HepG2 (cell line): ENCODE results near the gene NT5M. TPM values are rescaled to one million over a fixed set of nuclear protein-coding genes. Genes with fewer than 3 reads are reported as not detected.

Experiments
- ATAC-seq: fragments of 200-7000 bp; cut with Tn5 transposase; 3 replicates; pipeline ENCODE4 v1.9.1; 2020; ENCODE audit warnings: mild to moderate bottlenecking, moderate library complexity
- BruUV-seq: library from RNA; stranded (reverse); fragments of 400-500 nt; replicated peaks from 2 replicates; lab custom pipeline; 2021; lab: Mats Ljungman, UMichigan
- CTCF ChIA-PET: fragments of 300-600 bp; formaldehyde crosslinking; extraction: SDS; loops from one replicate; lab custom pipeline; 2021; ENCODE audit warnings: low total read pairs, inconsistent platforms, low intra/inter-chr PET ratio; lab: Yijun Ruan, JAX
- POLR2A ChIA-PET: fragments of 350-600 bp; sonication (Branson Sonifier 250); formaldehyde crosslinking; loops from one replicate; lab custom pipeline; 2020; ENCODE audit warnings: antibody characterized with exemption, inconsistent platforms; lab: Yijun Ruan, JAX
- DNase-seq: peaks from one replicate; pipeline ENCODE4 v3.0.0-alpha.2; 2015; ENCODE audit warnings: low spot score
- FAIRE-seq: peaks from 3 replicates; lab custom pipeline; 2011; peaks lifted over from hg19 to GRCh38; lab: Jason Lieb, UNC
- H2AFZ ChIP-seq: one replicate; pipeline ENCODE4 v1.6.1; 2011; ENCODE audit warnings: low read length, inconsistent platforms
- H3K27ac ChIP-seq: fragments of 300-600 bp; 3 replicates; pipeline ENCODE4 v1.8.0; 2011; ENCODE audit warnings: mixed run types, mild to moderate bottlenecking, mixed read lengths, low read length, inconsistent platforms; ENCODE audit not compliant: insufficient read depth; ENCODE audit errors: extremely low read length
- H3K27me3 ChIP-seq, 2 experiments: fragments of 200-600 bp in 1 of 2; 2 replicates in 1 of 2; 3 replicates in 1 of 2; pipeline versions ENCODE4 v1.6.0 to v1.8.0; 2011; ENCODE audit warnings: low read length in 2 of 2, mild to moderate bottlenecking in 2 of 2, moderate library complexity in 2 of 2, inconsistent platforms in 1 of 2; ENCODE audit not compliant: insufficient read depth in 2 of 2, control insufficient read depth in 1 of 2
- H3K36me3 ChIP-seq, 2 experiments: fragments of 200-600 bp in 1 of 2; replicated peaks in 1 of 2; 2 replicates in 1 of 2; 3 replicates in 1 of 2; pipeline versions ENCODE4 v1.5.1 to v1.8.0; 2011; ENCODE audit warnings: low read length in 2 of 2, inconsistent platforms in 1 of 2; ENCODE audit not compliant: insufficient read depth in 2 of 2, control insufficient read depth in 1 of 2
- H3K4me1 ChIP-seq: 2 replicates; pipeline ENCODE4 v1.5.1; 2012; ENCODE audit warnings: low read length, inconsistent platforms; ENCODE audit not compliant: insufficient read depth
- H3K4me2 ChIP-seq: 2 replicates; pipeline ENCODE4 v1.6.0; 2011; ENCODE audit warnings: low read depth, low read length, inconsistent platforms
- H3K4me3 ChIP-seq, 3 experiments: fragments of 200-600 bp in 1 of 3; sonication (generic), shearing (Covaris generic) in 1 of 3; replicated peaks in 1 of 3; 2 replicates each; pipeline ENCODE4 v1.5.1; 2011 to 2016; ENCODE audit warnings: low read length in 3 of 3, inconsistent platforms in 2 of 3, low read depth in 2 of 3, mild to moderate bottlenecking in 2 of 3, control low read depth in 1 of 3, mixed read lengths in 1 of 3; ENCODE audit not compliant: insufficient read depth in 1 of 3
- H3K79me2 ChIP-seq: one replicate; pipeline ENCODE4 v1.6.1; 2011; ENCODE audit warnings: low read length, inconsistent platforms; ENCODE audit not compliant: insufficient read depth
- H3K9ac ChIP-seq: 2 replicates; pipeline ENCODE4 v1.6.0; 2011; ENCODE audit warnings: mild to moderate bottlenecking, low read depth, low read length, inconsistent platforms; ENCODE audit not compliant: insufficient read depth
- H3K9me3 ChIP-seq: 2 replicates; pipeline ENCODE4 v1.5.1; 2012; ENCODE audit warnings: mild to moderate bottlenecking, low read length
- H4K20me1 ChIP-seq: 2 replicates; pipeline ENCODE4 v1.6.0; 2011; ENCODE audit warnings: inconsistent platforms, mild to moderate bottlenecking, low read length, moderate library complexity; ENCODE audit not compliant: insufficient read depth
- CCDC6 ChIP-seq: sonication (generic); formaldehyde crosslinking; IDR thresholded peaks from 2 replicates; pipeline ENCODE4 v1.8.1; 2022; ENCODE audit warnings: mild to moderate bottlenecking, missing genetic modification reagents, moderate library complexity
- CEBPB ChIP-seq: IDR thresholded peaks from 2 replicates; pipeline ENCODE4 v1.6.1; 2011; ENCODE audit warnings: low read depth, low read length, improper control_type of control experiment, borderline replicate concordance
- CSRNP2 ChIP-seq: sonication (generic); formaldehyde crosslinking; conservative IDR thresholded peaks from 2 replicates; pipeline ENCODE4 v1.8.0; 2022; ENCODE audit warnings: low read depth, missing genetic modification reagents
- DPF2 ChIP-seq: sonication (generic); formaldehyde crosslinking; IDR thresholded peaks from 2 replicates; pipeline ENCODE4 v1.4.0; 2020; ENCODE audit warnings: mild to moderate bottlenecking, low read depth, missing genetic modification reagents, borderline replicate concordance
- EP300 ChIP-seq, 3 experiments: sonication (generic) in 1 of 3; formaldehyde crosslinking in 1 of 3; IDR thresholded peaks; 2 replicates each; pipeline versions ENCODE4 v1.5.1 to v1.6.1; 2011 to 2020; ENCODE audit warnings: low read depth in 2 of 3, low read length in 2 of 3, borderline replicate concordance in 1 of 3, improper control_type of control experiment in 1 of 3, mild to moderate bottlenecking in 1 of 3, missing genetic modification reagents in 1 of 3, moderate library complexity in 1 of 3
- MIER3 ChIP-seq: IDR thresholded peaks from 2 replicates; pipeline ENCODE4 v1.6.1; 2016; ENCODE audit warnings: missing compliant biosample characterization, borderline replicate concordance
- ZBTB7B ChIP-seq: sonication (generic); formaldehyde crosslinking; IDR thresholded peaks from 2 replicates; pipeline ENCODE4 v1.4.0; 2020; ENCODE audit warnings: missing genetic modification reagents
- ZNF260 ChIP-seq: sonication (generic); formaldehyde crosslinking; IDR thresholded peaks from 2 replicates; pipeline ENCODE4 v1.4.0; 2020; ENCODE audit warnings: missing genetic modification reagents, low read depth, mild to moderate bottlenecking, borderline replicate concordance
- WGBS: methylation state at CpG from one replicate; pipeline ENCODE4 v1.1.6; 2017; ENCODE audit warnings: low lambda C conversion rate; 5-methylcytosine and 5-hydroxymethylcytosine counted together
- in situ Hi-C: cut with HindIII; loops from 2 replicates; pipeline ENCODE4 v1.10.0; 2017; ENCODE audit warnings: low pct_unique_long_range_greater_than_20kb; ENCODE audit not compliant: extremely low pct_ligation_motif_present
- intact Hi-C: fragments of 100-400 bp; cut with micrococcal nuclease; formaldehyde crosslinking; loops from one replicate; pipeline ENCODE4 v1.10.0; 2022; ENCODE audit not compliant: unreplicated experiment
- polyA plus RNA-seq, 8 experiments: library from polyadenylated mRNA; depleted of rRNA in 3 of 8; stranded (reverse) in 7 of 8; unstranded in 1 of 8; fragments of >200 nt; fragmentation: Illumina TruSeq in 4 of 8; extraction: Trizol in 4 of 8; gene quantifications; 2 replicates each; pipeline versions ENCODE4 v1.2.1 to v1.2.3, GENCODE V29; 2011 to 2016; ENCODE audit warnings: low read depth in 4 of 8, missing spikeins in 1 of 8, mixed read lengths in 1 of 8; ENCODE audit not compliant: insufficient read depth in 1 of 8
- total RNA-seq, 5 experiments: library from RNA; depleted of rRNA; stranded (reverse); fragments of >200 nt; fragmentation: Illumina TruSeq; extraction: Trizol; gene quantifications; 2 replicates each; pipeline ENCODE4 v1.2.3, GENCODE V29; 2016; ENCODE audit warnings: low read depth in 1 of 5
- TF ChIP-seq, protein P1 (sequence below): sonication (generic); formaldehyde crosslinking; IDR thresholded peaks from 2 replicates; pipeline ENCODE4 v1.9.0; 2021; ENCODE audit warnings: missing genetic modification reagents, borderline replicate concordance

NT5M gene
- total and polyA plus RNA-seq, 2 of the 13 experiments (the other 11 are each of a cell fraction or from before 2014, with no cell fraction given) = 0.55 to 0.78 TPM

GRCh38 chr17:17289086-17289485 is 14.1 kb upstream of the NT5M start:
- H3K9ac ChIP-seq = no peak overlapping the region
- no peaks in the 10 kb centered on the region for H3K36me3 ChIP-seq
- BruUV-seq = no TSS peak
- no peaks in the 10 kb centered on the region for H3K27me3 ChIP-seq
- ATAC-seq (no peak), DNase-seq (no peak), FAIRE-seq (no peak)
- no peak overlapping the region for H3K4me3 ChIP-seq
- no peaks in the 10 kb centered on the region for H4K20me1 ChIP-seq
- TF ChIP-seq CSRNP2 (no peak), EP300 (IDR thresholded peaks at IDR 0.05; ENCODE audit: low read depth in 2 of 2, low read length in 2 of 2) (no peak), EP300 (CRISPR knock-in tag; IDR thresholded peaks at IDR 0.05; ENCODE audit: borderline replicate concordance) (no peak), CEBPB (peak; percentile 60; the same call in 1 of the 2 replicates), ZNF260 (CRISPR knock-in tag) (no peak), CCDC6 (CRISPR knock-in tag) (no peak)
- CTCF ChIA-PET = no interaction called here
- in situ Hi-C loops = no loop called here
- H2AFZ ChIP-seq = no peak overlapping the region
- H3K4me1 ChIP-seq = peaks cover 7% of the 10 kb centered on the region; the same call in 1 of the 2 replicates
- intact Hi-C loops = no loop called here
- H3K9me3 ChIP-seq = no peaks in the 10 kb centered on the region
- no peaks in the 10 kb centered on the region for H3K79me2 ChIP-seq
- H3K4me2 ChIP-seq = no peak overlapping the region
- no peak overlapping the region for H3K27ac ChIP-seq
- 64% methylated on average over 4 of the region's 4 CpGs for WGBS
- POLR2A ChIA-PET = no interaction called here

DNA sequence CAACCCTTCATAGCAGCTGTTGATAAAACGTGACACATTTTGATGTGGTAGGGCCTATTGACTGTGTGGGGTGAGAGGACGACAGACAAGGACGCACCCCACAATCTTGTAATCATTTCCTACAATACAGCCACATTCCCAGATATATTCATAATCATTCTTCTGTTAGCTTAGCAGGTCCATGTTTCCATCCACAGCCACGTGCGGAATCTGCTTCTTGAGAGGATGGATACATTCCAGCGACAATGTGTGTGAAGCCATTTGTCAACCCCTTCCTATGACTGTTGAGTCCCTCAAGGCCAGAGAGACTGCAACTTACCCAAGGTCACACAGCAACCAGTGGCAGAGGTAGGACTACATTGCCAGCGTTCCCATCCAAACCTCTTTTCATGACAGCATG is 13.5 kb upstream of the NT5M start:
- H3K27ac ChIP-seq = no peak overlapping the region
- H3K9ac ChIP-seq = no peak overlapping the region
- no peak for TF ChIP-seq ZBTB7B (CRISPR knock-in tag)
- TF ChIP-seq, protein P1, sequence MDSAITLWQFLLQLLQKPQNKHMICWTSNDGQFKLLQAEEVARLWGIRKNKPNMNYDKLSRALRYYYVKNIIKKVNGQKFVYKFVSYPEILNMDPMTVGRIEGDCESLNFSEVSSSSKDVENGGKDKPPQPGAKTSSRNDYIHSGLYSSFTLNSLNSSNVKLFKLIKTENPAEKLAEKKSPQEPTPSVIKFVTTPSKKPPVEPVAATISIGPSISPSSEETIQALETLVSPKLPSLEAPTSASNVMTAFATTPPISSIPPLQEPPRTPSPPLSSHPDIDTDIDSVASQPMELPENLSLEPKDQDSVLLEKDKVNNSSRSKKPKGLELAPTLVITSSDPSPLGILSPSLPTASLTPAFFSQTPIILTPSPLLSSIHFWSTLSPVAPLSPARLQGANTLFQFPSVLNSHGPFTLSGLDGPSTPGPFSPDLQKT (CRISPR knock-in tag) = no peak
- no peak for TF ChIP-seq DPF2
- no peak for TF ChIP-seq MIER3
- TF ChIP-seq, all 625 proteins: peak for 0
- H3K4me3 ChIP-seq = no peak overlapping the region
- H3K4me1 ChIP-seq = peaks cover 7% of the 10 kb centered on the region; the same call in 1 of the 2 replicates
- ATAC-seq = no peak
- DNase-seq = no peak
- CTCF ChIA-PET = no interaction called here
- intact Hi-C loops = no loop called here
- no peaks in the 10 kb centered on the region for H4K20me1 ChIP-seq
- in situ Hi-C loops = no loop called here
- no peaks in the 10 kb centered on the region for H3K36me3 ChIP-seq
- BruUV-seq = no TSS peak
- H2AFZ ChIP-seq = no peak overlapping the region
- H3K4me2 ChIP-seq = no peak overlapping the region
- 60% methylated on average over 7 of the region's 7 CpGs for WGBS
- POLR2A ChIA-PET = no interaction called here
- no peaks in the 10 kb centered on the region for H3K9me3 ChIP-seq
- no peak for FAIRE-seq
- no peaks in the 10 kb centered on the region for H3K27me3 ChIP-seq
- no peaks in the 10 kb centered on the region for H3K79me2 ChIP-seq
